ENCODE measurements around the gene AUH.

DNA sequence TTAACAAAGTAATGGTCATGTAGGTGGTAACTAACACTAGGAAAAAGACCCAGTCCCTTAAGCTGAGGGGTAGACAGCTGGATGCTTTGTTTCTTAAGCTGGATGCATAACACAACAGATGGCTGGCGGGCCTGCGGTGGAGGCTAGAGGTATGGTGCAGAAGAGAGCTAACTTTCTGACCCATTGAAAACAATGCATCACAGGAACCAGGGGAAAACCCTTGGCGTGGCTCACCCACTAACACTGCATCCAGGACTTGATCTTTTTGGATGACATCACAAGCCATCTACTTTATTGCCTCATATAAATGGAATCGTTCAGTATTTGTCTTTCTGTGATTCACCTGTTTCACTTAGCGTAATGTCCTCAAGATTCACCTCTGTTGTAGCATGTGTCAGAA, 138.7 kb downstream of the AUH start:
- TF ChIP-seq, protein P1, sequence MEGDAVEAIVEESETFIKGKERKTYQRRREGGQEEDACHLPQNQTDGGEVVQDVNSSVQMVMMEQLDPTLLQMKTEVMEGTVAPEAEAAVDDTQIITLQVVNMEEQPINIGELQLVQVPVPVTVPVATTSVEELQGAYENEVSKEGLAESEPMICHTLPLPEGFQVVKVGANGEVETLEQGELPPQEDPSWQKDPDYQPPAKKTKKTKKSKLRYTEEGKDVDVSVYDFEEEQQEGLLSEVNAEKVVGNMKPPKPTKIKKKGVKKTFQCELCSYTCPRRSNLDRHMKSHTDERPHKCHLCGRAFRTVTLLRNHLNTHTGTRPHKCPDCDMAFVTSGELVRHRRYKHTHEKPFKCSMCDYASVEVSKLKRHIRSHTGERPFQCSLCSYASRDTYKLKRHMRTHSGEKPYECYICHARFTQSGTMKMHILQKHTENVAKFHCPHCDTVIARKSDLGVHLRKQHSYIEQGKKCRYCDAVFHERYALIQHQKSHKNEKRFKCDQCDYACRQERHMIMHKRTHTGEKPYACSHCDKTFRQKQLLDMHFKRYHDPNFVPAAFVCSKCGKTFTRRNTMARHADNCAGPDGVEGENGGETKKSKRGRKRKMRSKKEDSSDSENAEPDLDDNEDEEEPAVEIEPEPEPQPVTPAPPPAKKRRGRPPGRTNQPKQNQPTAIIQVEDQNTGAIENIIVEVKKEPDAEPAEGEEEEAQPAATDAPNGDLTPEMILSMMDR (IDR thresholded peaks at IDR 0.05 in 2 of 3, conservative IDR thresholded peaks at IDR 0.05 in 1 of 3; ENCODE audit: borderline replicate concordance in 1 of 3, insufficient read depth in 1 of 3, low read depth in 2 of 3, low read length in 2 of 3): no peak
- TF ChIP-seq EZH2phosphoT487 (IDR thresholded peaks at IDR 0.05; ENCODE audit: borderline replicate concordance) (no peak), TCF7L2 (IDR thresholded peaks at IDR 0.05; ENCODE audit: borderline replicate concordance, extremely low read depth, insufficient read depth, insufficient read length) (no peak), SIN3A (IDR thresholded peaks at IDR 0.05; ENCODE audit: low read depth) (no peak)

Measured in HCT116 (cell line).